ENCODE data around the gene LRRC47.

Gene LRRC47

DNA sequence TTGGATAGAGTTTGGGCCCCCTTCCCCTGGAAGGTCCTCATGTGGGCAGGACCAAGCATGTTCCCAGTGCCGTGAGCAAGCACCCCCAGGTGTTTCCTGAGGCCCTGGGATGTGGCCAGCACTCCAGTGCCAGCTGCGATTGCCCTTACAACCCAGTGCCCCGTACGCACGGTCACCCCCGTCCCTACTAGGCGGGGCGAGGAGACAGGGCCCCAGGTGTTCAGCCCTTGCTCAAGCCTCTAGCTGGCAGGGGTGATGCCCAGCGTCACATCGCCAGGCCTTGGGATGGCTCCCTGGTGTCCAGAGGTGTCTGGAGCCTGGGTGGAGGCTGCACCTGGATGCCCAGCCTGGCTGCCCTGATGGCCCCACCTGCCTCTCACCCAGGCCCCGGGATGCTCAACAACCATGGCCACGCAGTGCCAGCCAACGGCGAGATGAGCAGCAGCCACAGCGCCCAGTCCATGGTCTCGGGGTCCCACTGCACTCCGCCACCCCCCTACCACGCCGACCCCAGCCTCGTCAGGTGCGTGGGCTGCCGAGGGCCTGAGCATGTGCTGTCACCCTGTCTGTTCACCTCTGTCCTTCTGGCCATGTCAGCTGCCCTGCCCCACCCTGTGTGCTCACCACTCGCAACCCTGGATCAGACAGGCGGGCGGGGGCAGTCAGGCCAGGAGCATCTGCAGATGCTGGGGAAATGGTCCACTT is 65.6 kb downstream of the LRRC47 start:
- DNase-seq = no peak

DNA sequence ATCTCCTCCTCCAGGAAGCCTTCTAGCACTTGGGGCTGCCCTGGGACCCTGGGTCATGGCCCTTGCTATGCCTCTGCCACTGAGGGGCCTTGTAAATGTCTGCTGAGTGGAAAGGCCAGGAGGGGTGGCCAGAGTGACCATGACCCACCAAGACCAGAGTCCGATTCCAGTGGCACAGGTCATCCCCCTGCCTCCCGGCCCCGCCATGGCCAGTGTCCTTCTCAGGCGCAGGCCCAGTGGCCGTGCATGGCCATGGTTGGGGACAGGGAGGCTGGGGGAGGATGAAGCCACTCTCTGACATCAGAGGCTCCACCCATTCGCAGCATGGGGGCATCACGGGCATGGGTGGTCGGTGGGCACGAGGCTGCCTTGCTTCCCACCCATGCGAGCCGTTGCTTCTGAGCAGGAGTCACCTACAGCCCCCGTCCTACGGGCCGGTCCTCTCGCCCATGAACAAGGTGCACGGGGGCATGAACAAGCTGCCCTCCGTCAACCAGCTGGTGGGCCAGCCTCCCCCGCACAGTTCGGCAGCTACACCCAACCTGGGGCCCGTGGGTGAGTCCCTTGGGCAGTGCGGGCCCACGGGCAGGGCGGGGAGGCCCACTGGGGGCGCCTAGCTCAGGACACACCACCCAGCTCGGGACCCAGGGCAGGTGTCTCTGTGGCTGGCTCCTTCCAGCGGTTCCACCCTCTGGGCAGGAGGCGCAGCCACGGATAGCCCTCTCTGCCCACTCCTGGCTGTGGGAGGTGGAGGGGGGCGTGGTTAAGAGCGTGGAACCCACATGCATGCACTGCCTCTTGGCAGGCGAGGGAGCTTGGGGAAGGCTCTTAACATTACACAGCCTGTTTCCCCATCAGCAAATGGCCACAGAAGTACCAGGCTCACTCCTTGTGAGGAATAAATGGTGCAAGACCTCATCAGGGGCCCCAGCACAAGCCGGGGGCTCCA is 66.4 kb downstream of the LRRC47 start:
- no peak for DNase-seq

All from CD4-positive, alpha-beta T cell treated with Interleukin-17A for 1 hour (primary cell).